T-helper 1 cell treated with Interleukin-12 subunit alpha and Interleukin-12 subunit beta and Interleukin-4 antibody, amounts not matched to agents 30 μg/mL and 1 μg/mL, for 36 hours (primary cell): ENCODE measurements around the gene RNF166.
A peak's percentile ranks its signal among the peaks of the same experiment; 100 is the strongest.

Experiments used
- H3K27ac Mint-ChIP-seq: one replicate; pipeline ENCODE4 v1.8.0; 2021; ENCODE audit warnings: mild to moderate bottlenecking, mixed read lengths
- H3K27me3 Mint-ChIP-seq: one replicate; pipeline ENCODE4 v1.8.0; 2021; ENCODE audit warnings: low read depth, mixed read lengths
- H3K36me3 Mint-ChIP-seq: one replicate; pipeline ENCODE4 v1.8.0; 2021; ENCODE audit warnings: low read depth, mixed read lengths
- H3K4me1 Mint-ChIP-seq: one replicate; pipeline ENCODE4 v1.8.0; 2021; ENCODE audit warnings: low read depth, mixed read lengths
- H3K4me3 Mint-ChIP-seq: one replicate; pipeline ENCODE4 v1.8.0; 2021; ENCODE audit warnings: mild to moderate bottlenecking, moderate library complexity, mixed read lengths
- H3K9me3 Mint-ChIP-seq: one replicate; pipeline ENCODE4 v1.8.0; 2021; ENCODE audit warnings: mixed read lengths

The RNF166 gene

DNA sequence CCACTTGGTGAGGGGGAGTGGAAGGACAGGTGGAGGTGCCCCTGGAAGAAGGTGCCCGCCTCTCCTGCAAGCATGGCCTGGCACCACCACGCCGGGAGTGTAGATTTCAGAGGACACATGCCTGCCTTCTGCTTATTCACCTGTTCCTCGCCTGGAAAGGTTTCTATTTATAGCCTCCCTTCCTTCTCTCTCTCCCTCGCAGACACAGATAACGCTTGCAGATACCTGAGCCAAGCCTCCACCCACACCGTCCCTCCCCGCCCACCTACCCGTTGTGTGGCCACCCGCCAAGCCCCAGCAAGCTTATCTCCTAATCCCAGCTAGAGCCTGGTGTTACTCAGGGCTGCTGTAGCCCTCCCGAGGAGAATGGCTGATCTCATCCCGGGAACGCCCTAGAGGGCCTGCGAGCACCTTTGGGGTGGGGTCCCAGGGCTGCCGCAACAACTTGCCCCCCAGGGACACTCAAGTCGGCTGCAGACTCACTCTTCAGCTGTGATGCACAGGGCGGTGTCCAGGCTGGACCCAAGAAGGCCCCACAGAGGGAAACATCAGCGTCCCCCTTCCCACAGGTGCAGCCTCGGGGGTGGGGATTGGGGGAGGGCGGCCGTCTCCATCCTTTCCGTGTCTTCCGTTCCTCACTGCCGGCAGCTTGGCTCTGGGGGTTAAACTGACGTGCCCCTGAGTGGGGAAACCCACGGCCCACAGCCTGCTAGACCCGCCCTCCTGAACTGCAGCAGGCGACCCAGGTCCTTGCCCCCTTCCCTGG lies 18.0 kb downstream of the RNF166 start:
- Mint-ChIP-seq H3K27me3 (no peaks in the 10 kb centered on the region), H3K9me3 (no peaks in the 10 kb centered on the region), H3K4me1 (peaks cover 35% of the 10 kb centered on the region), H3K27ac (no peak overlapping the region), H3K4me3 (no peak overlapping the region), H3K36me3 (peaks cover 6% of the 10 kb centered on the region)

DNA sequence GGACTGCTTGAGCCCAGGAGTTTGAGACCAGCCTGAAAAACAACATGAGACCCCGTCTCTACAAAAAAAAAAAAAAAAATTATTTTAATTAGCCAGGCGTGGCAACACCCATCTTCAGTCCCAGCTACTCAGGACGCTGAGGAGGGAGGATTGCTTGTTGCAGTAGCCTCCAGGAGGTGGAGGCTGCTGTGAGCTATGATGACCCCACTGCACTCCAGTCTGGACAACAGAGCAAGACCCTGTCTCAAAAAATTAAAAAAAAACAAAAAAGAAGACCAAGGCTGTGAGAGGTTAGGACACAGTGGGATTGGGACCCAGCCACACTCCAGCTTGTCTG lies 18.6 kb downstream of the RNF166 start:
- Mint-ChIP-seq H3K36me3 (peaks cover 6% of the 10 kb centered on the region), H3K27ac (no peak overlapping the region), H3K4me3 (no peak overlapping the region), H3K4me1 (peaks cover 30% of the 10 kb centered on the region), H3K27me3 (no peaks in the 10 kb centered on the region), H3K9me3 (no peaks in the 10 kb centered on the region)

DNA sequence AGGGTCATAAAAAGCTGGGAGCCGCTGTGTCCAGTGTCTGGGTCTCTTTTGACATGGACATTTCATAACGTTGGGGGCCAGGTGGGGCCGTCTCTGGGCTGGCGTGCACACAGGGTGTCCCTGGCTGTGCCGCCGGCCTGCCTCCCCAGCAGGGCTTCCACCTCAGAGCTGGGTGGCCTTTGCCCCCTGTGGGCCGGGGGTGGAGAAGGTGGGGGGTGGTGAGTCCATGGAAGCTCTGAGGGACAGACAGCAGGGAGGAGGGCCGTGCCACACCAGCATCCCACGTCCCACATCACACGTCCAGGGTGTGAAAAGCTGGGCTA lies 19.0 kb downstream of the RNF166 start:
- Mint-ChIP-seq H3K27me3 (no peaks in the 10 kb centered on the region), H3K27ac (no peak overlapping the region), H3K9me3 (no peaks in the 10 kb centered on the region), H3K4me1 (peaks cover 30% of the 10 kb centered on the region), H3K36me3 (peaks cover 6% of the 10 kb centered on the region), H3K4me3 (no peak overlapping the region)

DNA sequence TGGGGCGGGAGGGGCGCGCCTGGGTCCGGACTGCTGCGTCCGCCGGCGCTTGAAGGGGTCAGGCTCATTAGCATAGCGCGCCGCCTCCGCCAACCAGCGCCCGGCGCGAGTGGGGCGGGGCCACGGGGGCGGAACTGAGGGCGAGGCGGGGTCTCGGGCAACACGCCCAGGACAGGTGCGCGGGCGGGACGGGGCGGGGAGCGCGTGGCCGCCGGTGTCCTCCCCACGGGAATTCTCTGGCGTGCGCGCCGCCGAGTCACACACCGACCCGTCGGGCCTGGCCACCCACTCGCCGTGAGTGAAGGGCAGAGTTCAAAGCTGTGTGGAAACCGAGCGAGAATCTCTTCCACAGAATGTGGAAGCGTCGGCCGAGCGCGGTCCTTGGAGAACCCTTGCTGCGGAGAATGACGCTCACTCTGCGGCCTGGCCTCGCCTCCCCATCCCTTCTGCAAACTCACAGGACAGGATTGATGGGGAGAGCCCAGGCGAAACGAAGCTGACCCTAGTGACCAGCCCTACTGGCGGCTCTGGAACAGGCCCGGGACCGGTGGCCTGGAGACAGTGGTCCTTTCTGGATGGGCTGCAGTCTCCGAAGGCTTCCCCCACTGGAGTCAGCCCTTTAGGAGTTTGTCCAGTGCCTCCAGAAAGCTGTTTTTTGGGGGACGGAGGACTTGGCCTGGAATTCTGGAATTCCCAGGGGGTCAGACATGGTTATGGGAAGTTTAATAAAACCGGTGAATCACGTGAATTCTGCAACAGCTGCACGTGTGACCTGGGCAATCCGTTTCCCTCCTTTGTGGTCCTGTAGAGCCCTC lies 19.6 kb downstream of the RNF166 start, which contains the start of gene SNAI3:
SNAI3 (minus strand) TSS at position 69 of the 815 bp plus-strand sequence. CDS start 101 bp downstream, outside the sequence.
- peak within 1 kb of the TSS; percentile 77 for H3K4me3 Mint-ChIP-seq
- H3K27ac Mint-ChIP-seq = no peak within 1 kb of the TSS
- H3K4me1 Mint-ChIP-seq = peaks cover 30% of the 10 kb centered on the region
- peaks cover 7% of the 10 kb centered on the region for H3K36me3 Mint-ChIP-seq
- no peaks in the 10 kb centered on the region for H3K27me3 Mint-ChIP-seq
- no peaks in the 10 kb centered on the region for H3K9me3 Mint-ChIP-seq

DNA sequence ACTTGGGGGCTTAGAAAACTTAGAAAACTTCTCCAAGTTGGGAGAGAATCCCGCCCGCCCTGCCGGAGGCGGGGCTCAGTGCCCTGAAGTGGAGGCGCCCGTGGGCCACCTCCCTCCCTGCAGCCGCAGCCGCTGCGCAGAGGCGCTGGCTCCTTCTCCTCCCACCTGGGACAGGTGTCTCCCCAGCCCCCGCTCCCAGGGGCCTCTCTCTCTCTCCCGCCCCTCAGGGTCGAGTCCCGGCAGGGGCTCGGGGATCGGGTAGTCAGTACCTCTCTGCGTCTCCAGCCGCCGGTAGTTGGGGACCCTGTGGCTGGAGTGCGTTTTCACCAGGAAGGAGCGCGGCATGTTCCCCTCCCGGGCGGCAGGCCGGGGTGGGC lies 20.2 kb downstream of the RNF166 start:
- H3K4me1 Mint-ChIP-seq = peaks cover 35% of the 10 kb centered on the region
- H3K4me3 Mint-ChIP-seq = peak overlapping the region; percentile 77
- no peaks in the 10 kb centered on the region for H3K9me3 Mint-ChIP-seq
- peaks cover 8% of the 10 kb centered on the region for H3K36me3 Mint-ChIP-seq
- no peaks in the 10 kb centered on the region for H3K27me3 Mint-ChIP-seq
- H3K27ac Mint-ChIP-seq = no peak overlapping the region

DNA sequence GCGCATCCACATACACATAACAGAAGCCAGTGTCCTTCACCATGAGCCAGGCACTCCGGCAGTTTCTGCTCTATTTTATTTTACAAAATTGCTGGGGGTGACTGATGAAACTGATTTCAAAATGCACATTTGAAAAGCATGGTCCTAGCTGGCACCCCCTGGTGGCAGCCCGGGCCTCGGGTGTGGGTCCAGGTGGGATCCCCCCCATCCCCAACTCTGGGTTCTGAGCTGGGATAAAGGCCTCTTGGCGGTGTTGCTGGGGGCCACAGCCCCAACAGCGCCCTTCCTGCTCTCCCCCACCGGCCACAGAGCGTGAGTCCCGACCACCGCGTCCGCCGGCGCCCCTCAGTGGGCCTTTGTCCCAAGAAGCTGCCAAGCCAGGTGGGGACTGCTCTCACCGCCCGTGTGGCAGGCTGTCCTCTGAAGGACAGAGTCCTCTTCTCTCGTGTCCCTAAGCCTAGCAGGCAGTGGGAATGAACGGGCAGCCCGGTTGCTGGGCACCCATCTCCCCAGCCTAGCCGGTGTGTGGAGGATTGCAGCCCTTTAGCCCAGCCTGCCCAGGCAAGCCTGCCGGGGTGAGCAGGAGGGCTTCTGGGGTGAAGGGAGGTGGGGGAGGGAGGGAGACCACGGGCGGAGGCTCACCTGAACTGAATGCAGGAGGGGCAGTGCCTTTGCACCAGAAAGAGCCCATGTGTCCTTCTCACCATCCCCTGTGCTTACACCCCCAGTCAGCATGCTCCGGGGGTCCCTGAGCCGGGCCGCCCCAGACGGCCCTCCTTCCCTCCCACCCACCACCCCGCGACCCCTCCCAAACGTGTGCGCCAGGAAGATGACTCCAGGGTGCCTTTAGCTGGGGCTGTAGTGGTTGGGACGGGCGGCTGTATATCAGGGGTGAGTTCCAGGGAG lies 20.8 kb downstream of the RNF166 start:
- Mint-ChIP-seq H3K9me3 (no peaks in the 10 kb centered on the region), H3K27me3 (no peaks in the 10 kb centered on the region), H3K4me1 (peaks cover 34% of the 10 kb centered on the region), H3K27ac (no peak overlapping the region), H3K36me3 (peaks cover 11% of the 10 kb centered on the region), H3K4me3 (peak overlapping the region; percentile 77)

DNA sequence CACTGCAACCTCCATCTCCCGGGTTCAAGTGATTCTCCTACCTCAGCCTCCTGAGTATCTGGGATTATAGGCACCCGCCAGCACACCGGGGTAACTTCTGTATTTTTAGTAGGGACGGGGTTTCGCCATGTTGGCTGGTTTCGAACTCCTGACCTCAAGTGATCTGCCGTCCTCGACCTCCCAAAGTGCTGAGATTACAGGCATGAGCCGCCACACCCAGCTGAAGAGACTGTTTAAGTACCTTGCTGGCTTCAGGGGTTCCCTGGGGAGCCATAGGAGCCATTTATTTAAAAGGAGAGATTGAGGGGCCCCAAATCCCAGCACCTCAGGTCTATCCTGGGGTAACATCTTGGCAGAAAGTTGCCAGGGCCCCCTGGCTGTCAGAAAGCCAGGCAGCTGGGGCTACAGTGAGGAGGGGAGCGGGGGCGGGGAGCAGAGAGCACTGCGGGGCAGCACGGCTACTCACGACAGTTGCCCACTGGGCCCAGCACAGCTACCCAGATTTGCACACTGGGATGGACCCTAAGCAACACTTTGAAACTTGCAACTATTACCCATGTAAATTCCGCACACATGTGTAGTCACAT lies 21.5 kb downstream of the RNF166 start:
- no peaks in the 10 kb centered on the region for H3K9me3 Mint-ChIP-seq
- peak overlapping the region; percentile 31 for H3K4me3 Mint-ChIP-seq
- H3K36me3 Mint-ChIP-seq = peaks cover 11% of the 10 kb centered on the region
- no peaks in the 10 kb centered on the region for H3K27me3 Mint-ChIP-seq
- H3K27ac Mint-ChIP-seq = no peak overlapping the region
- H3K4me1 Mint-ChIP-seq = peaks cover 32% of the 10 kb centered on the region

DNA sequence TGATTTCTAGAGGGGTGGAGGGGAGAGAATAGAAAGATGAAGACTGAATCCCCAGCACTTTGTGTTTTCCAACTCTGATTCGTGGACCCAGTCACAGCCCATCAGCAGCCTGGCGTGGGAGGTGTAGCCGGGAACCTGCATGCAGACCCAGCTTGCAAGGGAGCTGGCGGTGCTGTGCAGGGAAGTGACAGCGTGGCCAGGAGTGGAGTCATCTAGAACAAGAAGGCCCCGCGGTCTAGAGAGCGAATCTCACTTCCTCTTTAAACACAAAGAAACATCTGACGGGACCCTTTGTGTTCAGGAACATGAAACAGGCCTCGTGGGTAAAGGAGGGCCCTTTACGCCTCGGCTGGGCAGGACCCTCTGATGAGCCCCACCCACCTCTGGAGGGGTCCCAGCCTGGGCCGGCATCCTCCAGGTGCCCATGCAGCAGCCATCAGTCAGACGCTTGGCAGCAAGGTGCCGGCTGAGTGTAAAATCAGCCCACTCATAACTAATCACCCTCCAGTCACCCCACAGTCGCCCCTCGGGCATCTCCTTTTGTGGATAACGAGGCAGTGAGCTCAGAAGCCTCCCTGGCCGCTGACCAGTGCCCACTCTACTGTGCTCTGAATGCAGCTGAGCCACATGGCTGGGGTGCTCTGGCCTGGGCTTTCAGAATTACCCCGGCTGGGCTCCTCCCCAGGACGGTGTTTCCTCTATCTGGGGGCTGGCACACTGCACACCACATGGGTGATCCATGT lies 24.3 kb downstream of the RNF166 start:
- H3K36me3 Mint-ChIP-seq = peaks cover 11% of the 10 kb centered on the region
- H3K27ac Mint-ChIP-seq = peak overlapping the region; percentile 87
- peaks cover 25% of the 10 kb centered on the region for H3K4me1 Mint-ChIP-seq
- H3K4me3 Mint-ChIP-seq = peak overlapping the region; percentile 67
- H3K9me3 Mint-ChIP-seq = no peaks in the 10 kb centered on the region
- H3K27me3 Mint-ChIP-seq = no peaks in the 10 kb centered on the region

DNA sequence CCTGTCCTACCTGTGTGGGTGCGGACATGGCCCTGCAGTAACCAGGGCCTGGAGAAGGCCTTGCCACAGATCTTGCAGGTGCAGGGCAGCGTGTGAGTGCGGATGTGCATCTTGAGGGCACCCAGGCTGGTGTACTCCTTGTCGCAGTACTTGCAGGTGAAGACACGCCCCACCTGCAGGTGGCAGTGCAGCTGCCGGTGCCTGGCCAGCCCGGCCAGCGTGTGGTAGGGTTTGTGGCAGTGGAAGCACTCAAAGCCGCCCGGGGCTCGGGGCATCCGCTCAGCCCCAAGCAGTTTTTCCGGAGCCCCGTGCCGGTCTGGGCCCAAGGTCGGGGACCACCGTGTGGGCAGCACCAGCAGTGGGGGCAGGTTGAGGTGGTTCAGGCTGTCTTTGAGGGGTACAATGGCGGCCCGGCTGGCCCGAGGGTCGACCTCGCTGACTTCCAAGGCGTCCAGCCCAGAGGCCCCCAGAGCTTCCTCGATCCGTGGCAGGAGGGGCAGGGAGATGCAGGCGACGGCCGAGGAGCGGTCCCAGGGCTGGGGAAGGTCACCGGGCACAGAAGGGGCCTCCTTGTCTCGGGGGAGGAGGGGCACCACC lies 25.0 kb downstream of the RNF166 start:
- Mint-ChIP-seq H3K4me1 (peaks cover 25% of the 10 kb centered on the region), H3K36me3 (peaks cover 11% of the 10 kb centered on the region), H3K27me3 (no peaks in the 10 kb centered on the region), H3K4me3 (peak overlapping the region; percentile 67), H3K9me3 (no peaks in the 10 kb centered on the region), H3K27ac (peak overlapping the region; percentile 87)

DNA sequence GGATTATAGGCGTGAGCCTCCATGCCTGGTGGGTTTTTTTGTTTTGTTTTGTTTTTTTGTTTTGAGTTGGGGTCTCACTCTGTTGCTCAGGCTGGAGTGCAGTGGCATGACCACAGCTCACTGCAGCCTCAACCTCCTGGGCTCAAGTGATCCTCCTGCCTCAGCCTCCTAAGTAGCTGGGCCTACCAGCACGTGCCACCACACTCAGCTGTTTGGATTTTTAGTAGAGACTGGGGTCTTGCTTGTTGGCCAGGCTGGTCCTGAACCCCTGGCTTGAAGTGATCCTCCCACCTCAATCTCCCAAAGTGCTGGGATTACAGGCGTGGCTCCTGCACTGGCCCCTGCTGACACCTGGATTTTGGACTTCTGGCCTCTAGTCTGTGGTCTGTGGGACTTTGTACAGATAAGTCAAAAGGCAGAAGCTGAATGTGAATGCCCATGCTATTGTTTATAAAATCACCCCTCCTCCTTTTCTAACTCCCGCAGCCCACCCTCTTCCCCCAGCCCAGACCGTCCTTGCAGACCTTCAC lies 25.6 kb downstream of the RNF166 start:
- Mint-ChIP-seq H3K36me3 (peaks cover 11% of the 10 kb centered on the region), H3K4me3 (no peak overlapping the region), H3K9me3 (no peaks in the 10 kb centered on the region), H3K27ac (peak overlapping the region; percentile 15), H3K27me3 (no peaks in the 10 kb centered on the region), H3K4me1 (peaks cover 25% of the 10 kb centered on the region)

DNA sequence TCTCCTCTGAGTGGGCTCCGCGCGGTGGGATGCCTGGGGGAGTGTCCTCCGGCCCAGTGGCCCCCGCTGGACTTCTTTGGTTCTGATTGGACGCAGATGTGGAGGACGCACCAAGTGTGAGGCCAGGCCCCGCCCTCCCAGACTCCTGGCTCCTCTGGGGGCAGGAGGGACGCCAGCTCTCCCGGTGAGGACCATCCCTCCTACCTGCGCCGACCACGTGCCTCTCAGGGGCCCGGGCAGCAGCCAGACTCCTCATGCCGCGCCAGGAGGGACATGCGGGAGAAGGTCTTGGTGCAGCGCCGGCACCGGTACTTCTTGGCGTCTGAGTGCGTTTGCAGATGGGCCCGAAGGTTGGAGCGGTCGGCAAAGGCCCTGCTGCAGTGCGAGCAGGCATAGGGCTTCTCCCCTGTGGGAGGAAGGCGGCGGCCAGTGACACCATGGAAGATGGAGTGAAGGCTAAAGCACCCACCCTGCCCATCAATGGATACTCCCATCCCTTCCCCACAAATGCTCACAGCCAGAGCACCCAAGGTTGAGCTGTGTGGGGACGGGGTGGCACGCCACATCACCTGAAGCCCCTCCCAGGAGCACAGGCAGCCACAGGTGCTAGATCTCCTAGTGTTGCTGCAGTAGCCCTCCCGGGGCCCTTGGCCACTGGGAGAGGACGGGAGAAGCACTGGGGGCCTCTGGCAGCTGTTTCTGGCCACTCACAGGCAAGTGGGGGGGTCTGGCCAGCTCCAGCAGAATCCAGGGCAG lies 27.8 kb downstream of the RNF166 start:
- Mint-ChIP-seq H3K27me3 (no peaks in the 10 kb centered on the region), H3K9me3 (no peaks in the 10 kb centered on the region), H3K4me3 (no peak overlapping the region), H3K36me3 (peaks cover 5% of the 10 kb centered on the region), H3K27ac (no peak overlapping the region), H3K4me1 (peaks cover 18% of the 10 kb centered on the region)

DNA sequence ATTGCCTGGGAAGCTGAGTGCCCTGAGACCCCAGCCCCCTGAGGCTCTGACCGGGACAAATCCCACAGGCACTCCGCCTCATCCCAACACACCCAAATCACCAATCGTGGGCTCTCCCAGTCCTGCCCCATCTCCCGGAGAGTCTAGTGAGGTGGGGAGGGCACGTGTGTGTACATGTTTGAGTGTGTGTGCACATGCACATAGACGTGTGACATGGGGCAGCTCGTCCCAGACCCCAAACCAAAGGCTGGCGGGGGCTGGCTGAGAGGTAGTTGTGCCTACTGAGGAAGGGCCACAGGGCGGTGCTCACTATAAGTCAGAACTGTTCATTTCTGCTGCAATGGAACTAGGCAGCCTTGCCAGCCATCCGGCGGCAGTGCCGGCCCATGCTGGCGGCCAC lies 28.5 kb downstream of the RNF166 start:
- no peaks in the 10 kb centered on the region for H3K27me3 Mint-ChIP-seq
- H3K36me3 Mint-ChIP-seq = peaks cover 5% of the 10 kb centered on the region
- peaks cover 18% of the 10 kb centered on the region for H3K4me1 Mint-ChIP-seq
- H3K4me3 Mint-ChIP-seq = no peak overlapping the region
- H3K9me3 Mint-ChIP-seq = no peaks in the 10 kb centered on the region
- H3K27ac Mint-ChIP-seq = no peak overlapping the region
